Measurements from ENCODE around the gene APOBEC3A.

- TF ChIP-seq EZH2 (IDR thresholded peaks at IDR 0.05; ENCODE audit: borderline replicate concordance, low read length), result no peak
- peak; percentile 27; the same call in 1 of the 2 replicates for TF ChIP-seq CTCF (IDR thresholded peaks at IDR 0.05; ENCODE audit: low read length)
These were observed 30.2 kb upstream of the APOBEC3A start for GRCh38 chr22:38927033-38927781.

All from OCI-LY1 (cell line).